Germinal center (tissue), 1 donor: ENCODE results near the gene AGTR2.
"Not testable (repeated sequence)": the region's sequence is repeated elsewhere in the genome, so short reads cannot be mapped to it uniquely, and the experiment has no call there.

Source experiments
- DNase-seq: peaks from one replicate; pipeline ENCODE4 v3.0.0; 2012; ENCODE audit warnings: mixed read lengths, low spot score

AGTR2 gene, protein sequence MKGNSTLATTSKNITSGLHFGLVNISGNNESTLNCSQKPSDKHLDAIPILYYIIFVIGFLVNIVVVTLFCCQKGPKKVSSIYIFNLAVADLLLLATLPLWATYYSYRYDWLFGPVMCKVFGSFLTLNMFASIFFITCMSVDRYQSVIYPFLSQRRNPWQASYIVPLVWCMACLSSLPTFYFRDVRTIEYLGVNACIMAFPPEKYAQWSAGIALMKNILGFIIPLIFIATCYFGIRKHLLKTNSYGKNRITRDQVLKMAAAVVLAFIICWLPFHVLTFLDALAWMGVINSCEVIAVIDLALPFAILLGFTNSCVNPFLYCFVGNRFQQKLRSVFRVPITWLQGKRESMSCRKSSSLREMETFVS

DNA sequence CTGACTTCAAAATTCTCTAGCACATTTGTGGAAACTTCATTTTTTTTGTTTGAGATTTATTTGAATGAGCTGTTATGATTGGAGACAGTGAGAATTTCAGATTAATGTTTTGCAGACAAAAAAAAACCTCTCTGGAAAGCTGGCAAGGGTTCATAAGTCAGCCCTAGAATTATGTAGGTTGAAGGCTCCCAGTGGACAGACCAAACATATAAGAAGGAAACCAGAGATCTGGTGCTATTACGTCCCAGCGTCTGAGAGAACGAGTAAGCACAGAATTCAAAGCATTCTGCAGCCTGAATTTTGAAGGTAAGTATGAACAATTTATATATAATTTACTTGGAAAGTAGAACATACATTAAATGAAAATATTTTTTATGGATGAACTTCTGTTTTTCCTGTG is at the start of gene AGTR2:
Gene AGTR2 (plus strand): TSS at position 234 of the 400 bp plus-strand sequence. CDS start 1,537 bp downstream, outside the sequence.
- DNase-seq = no peak

DNA sequence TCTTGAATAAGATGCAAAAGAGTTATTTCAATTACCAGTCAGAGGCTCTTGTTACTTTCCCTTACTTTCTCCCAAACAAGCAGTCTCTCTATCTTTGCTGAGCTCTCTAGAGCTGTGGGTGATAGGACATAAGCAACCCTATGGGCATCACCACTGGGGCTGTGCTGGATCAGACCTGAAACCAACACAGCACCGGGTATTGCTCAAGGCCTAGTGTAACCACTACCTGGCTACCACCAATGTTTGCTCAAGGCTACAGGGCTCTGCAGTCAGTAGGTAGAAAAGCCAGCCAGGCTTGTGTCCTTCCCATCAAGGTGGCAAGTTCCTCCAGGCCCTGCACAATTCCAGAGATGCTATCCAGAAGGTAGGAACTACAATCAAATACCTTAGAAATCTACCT is 35.3 kb upstream of the AGTR2 start:
- no peak for DNase-seq

DNA sequence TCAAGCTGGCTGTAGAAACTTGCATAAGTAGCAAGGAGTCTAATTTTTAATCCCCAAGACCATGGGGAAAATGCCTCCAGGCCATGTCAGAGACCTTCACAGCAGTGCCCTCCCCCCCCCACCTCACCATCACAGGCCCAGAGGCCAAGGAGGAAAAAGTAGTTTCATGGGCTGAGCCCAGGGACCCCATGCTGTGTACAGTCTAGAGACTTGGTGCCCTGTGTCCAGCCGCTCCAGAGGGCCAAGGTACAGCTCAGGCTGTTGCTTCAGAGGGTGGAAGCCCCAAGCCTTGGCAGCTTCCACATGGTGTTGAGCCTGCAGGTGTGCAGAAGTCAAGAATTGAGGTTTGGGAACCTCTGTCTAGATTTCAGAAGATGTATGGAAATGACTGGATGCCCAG is 29.3 kb upstream of the AGTR2 start:
- DNase-seq = not testable (repeated sequence)

DNA sequence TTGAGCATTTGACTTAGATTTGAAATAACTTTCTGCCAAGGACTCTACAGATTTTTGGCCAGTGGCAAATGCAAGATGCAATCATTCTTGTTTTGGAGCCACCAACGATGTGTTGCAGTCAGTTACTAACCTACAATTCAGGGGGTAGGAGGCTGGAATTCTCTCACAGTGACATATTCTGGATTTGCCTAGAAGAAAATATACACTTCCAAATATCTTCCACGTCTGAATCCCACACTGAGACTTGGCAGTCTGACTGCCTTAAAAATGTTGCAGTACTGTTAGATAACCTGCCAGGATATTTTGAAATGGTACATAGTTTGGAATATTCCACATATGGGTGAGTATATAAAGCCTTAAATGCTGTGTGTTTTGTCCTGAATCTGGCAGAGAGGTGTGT is 27.6 kb upstream of the AGTR2 start:
- no peak for DNase-seq

DNA sequence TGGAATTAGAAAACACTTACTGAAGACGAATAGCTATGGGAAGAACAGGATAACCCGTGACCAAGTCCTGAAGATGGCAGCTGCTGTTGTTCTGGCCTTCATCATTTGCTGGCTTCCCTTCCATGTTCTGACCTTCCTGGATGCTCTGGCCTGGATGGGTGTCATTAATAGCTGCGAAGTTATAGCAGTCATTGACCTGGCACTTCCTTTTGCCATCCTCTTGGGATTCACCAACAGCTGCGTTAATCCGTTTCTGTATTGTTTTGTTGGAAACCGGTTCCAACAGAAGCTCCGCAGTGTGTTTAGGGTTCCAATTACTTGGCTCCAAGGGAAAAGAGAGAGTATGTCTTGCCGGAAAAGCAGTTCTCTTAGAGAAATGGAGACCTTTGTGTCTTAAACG is 2.4 kb downstream of the AGTR2 start:
- no peak for DNase-seq

DNA sequence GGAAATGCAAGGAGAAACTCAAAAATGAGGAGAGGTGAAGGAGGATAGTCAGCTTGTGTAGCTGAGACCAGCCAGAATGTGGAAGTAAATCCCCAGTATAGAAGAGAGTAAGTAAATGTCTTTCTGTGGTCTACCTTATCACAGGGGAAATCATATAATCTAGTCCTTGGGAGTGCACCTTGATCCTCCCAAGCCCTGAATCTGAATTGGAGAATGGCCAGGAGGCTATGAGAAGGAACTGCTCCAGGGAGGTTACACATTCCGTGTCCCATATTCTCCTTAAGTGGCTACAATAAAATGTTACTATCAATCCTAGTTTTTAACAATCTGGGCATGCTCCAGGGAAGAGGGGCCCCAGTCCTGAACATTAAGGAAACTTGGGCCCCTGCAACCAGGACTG is 10.8 kb downstream of the AGTR2 start:
- DNase-seq = no peak

DNA sequence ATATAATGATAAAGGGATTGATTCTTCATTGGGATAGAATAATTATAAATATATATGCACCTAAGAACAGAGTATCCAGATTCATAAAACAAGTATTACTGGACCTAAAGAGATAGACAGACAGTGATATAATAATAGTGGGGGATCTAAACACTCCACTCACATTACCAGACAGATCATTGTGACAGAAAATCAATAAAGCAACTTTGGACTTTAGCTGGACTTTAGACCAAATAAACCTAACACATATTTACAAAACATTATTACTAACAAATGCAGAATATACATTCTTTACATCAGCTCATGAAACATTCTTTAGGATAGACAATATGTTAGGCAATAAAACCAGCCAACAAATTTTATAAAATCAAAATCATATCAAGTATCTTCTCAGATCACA is 14.6 kb downstream of the AGTR2 start:
- no peak for DNase-seq

DNA sequence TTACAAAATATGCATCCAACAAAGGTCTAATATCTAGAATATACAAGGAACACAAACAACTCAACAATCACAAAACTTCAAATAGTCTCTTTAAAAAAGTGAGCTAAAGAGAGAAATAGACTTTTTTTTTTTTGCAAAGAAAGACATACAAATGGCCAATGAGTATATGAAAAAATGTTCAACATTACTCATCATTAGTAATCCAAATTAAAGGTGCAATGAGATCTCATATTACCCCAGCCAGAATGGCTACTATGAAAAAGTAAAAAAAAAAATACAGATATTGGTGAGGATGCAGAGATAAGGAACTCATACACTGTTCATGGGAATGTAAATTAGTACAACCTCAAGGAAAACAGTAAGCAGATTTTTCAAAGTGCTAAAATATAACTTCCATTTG is 24.1 kb downstream of the AGTR2 start:
- no peak for DNase-seq

DNA sequence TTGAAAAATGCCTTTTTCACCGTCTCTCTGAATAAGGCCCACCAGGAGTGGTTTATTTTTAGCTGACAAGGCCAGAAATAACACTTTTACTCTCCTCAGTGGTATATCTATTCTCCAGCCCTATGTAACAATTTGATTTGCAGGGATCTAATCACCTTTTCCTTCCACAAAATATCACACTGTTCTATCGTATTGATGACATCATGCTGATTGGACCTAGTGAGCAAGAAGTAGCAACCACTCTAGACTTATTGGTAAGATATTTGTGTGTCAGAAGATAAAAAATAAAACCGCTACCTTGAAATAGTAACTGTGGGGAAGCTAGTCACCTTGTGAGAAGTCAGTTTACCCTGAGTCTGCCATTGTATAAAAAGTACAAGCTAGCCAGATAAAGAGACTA is 27.7 kb downstream of the AGTR2 start:
- no peak for DNase-seq

DNA sequence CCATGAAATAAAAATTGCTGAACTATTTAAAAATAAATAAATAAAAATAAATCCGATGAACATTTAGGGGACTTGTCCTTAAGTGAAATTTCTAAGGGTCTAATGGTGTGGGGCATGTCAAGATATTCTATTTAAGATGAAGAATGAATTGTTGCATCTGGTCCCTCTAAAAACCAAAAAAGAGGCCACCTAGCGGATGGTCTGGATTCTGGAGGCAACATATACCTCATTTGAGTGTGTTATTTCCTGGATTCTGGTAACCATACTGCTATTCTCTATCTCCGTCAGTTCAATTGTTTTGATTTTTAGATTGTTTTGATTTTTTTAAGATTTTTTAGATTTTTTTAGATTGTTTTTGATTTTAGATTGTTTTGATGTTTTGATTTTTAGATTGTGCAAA is 28.3 kb downstream of the AGTR2 start:
- DNase-seq = no peak

DNA sequence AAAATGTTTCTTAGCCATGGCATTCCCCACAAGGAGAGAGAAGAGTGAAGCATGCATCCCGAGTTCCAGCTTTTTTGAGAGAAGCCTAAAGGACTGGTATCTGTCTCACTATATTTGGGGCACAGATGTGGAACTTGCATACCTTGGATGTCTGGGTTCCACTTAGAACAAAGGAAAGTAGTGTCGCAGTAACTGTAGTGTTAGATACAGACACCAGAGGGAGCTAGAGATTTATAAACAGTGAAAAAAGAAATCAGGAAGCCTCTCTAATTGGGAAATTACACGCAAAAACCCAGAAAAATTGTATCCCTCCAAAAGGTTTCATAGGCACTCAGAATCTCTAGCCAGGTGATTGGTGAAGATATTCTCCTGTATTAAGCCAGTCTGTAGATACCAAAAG is 34.4 kb downstream of the AGTR2 start:
- no peak for DNase-seq

DNA sequence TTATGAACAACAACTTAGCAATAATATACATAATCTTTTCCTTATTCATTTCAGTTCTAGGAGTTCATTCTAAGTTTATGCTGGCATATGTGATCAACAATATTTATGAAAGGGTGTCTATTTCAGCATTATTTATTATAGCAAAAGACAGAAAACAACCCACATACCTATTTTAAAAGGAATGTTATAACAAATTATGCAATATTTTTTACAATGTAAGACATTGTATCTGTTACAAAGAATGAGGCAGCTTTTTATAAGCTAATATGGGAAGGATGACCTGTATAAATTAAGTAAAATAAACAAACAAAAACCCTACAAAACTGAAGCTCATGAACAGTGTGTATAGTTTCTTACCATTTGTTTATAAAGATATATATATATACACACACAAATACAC is 42.7 kb downstream of the AGTR2 start:
- DNase-seq = no peak

DNA sequence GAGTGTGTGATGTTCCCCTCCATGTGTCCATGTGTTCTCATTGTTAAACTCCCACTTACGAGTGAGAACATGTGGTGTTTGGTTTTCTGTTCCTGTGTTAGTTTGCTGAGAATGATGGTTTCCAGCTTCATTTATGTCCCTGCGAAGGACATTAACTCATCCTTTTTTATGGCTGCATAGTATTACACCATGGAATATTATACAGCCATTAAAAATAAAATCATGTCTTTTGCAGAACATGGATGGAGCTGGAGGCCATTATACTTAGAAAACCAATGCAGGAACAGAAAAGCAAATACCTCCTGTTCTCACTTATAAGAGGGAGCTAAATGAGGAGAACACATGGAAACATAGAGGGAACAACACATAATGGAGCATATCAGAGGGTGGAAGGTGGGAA is 46.5 kb downstream of the AGTR2 start:
- not testable (repeated sequence) for DNase-seq
